H9 (cell line): ENCODE measurements around the gene HESX1. TPM values are rescaled to one million over a fixed set of nuclear protein-coding genes. Genes with fewer than 3 reads are reported as not detected.

ENCODE experiments used
- DNase-seq: peaks from one replicate; pipeline ENCODE4 v3.0.0-alpha.2; 2017
- H2AFZ ChIP-seq: one replicate; pipeline ENCODE4 v1.6.1; 2013; ENCODE audit warnings: mild to moderate bottlenecking, low read length, control low read depth, moderate library complexity
- H2AK5ac ChIP-seq: 2 replicates; pipeline ENCODE4 v1.6.1; 2013; ENCODE audit warnings: low read length, control low read depth, mixed read lengths; ENCODE audit not compliant: insufficient read length
- H2BK120ac ChIP-seq: one replicate; pipeline ENCODE4 v1.6.1; 2013; ENCODE audit warnings: low read depth, mild to moderate bottlenecking, low read length, control low read depth, inconsistent platforms; ENCODE audit not compliant: poor library complexity, severe bottlenecking
- H2BK12ac ChIP-seq: 2 replicates; pipeline ENCODE4 v1.6.1; 2013; ENCODE audit warnings: low read length, control low read depth, mixed read lengths, low read depth; ENCODE audit not compliant: insufficient read length
- H2BK15ac ChIP-seq: 2 replicates; pipeline ENCODE4 v1.6.1; 2013; ENCODE audit warnings: low read depth, low read length, control low read depth
- H2BK20ac ChIP-seq: one replicate; pipeline ENCODE4 v1.6.1; 2013; ENCODE audit warnings: low read depth, mild to moderate bottlenecking, low read length, control low read depth, inconsistent platforms; ENCODE audit not compliant: poor library complexity, severe bottlenecking
- H2BK5ac ChIP-seq: 2 replicates; pipeline ENCODE4 v1.6.1; 2013; ENCODE audit warnings: low read length, control low read depth, mixed read lengths; ENCODE audit not compliant: insufficient read length
- H3K14ac ChIP-seq: 2 replicates; pipeline ENCODE4 v1.6.1; 2013; ENCODE audit warnings: low read length, control low read depth; ENCODE audit not compliant: insufficient read depth
- H3K18ac ChIP-seq: 2 replicates; pipeline ENCODE4 v1.6.1; 2013; ENCODE audit warnings: low read depth, mild to moderate bottlenecking, mixed read lengths, low read length, control low read depth; ENCODE audit not compliant: insufficient read length
- H3K23ac ChIP-seq: 2 replicates; pipeline ENCODE4 v1.6.1; 2013; ENCODE audit warnings: low read length, control low read depth, mixed read lengths, low read depth; ENCODE audit not compliant: insufficient read length
- H3K23me2 ChIP-seq: 2 replicates; pipeline ENCODE4 v1.6.1; 2013; ENCODE audit warnings: low read depth, mild to moderate bottlenecking, mixed read lengths, low read length, control low read depth; ENCODE audit not compliant: insufficient read length, poor library complexity, severe bottlenecking
- H3K27ac ChIP-seq: 2 replicates; pipeline ENCODE4 v1.5.1; 2013; ENCODE audit warnings: low read length, control low read depth, mixed read lengths, low read depth; ENCODE audit not compliant: insufficient read length
- H3K27me3 ChIP-seq: 2 replicates; pipeline ENCODE4 v1.6.1; 2013; ENCODE audit warnings: low read length, control low read depth, inconsistent platforms; ENCODE audit not compliant: insufficient read depth
- H3K4ac ChIP-seq: 2 replicates; pipeline ENCODE4 v1.6.1; 2013; ENCODE audit warnings: low read depth, mild to moderate bottlenecking, control low read depth, inconsistent platforms, low read length, moderate library complexity
- H3K4me1 ChIP-seq: 2 replicates; pipeline ENCODE4 v1.6.1; 2013; ENCODE audit warnings: low read length, control low read depth, inconsistent platforms; ENCODE audit not compliant: insufficient read depth
- H3K4me2 ChIP-seq: 2 replicates; pipeline ENCODE4 v1.6.1; 2013; ENCODE audit warnings: low read length, control low read depth, mixed read lengths; ENCODE audit not compliant: insufficient read length, insufficient read depth
- H3K56ac ChIP-seq: 2 replicates; pipeline ENCODE4 v1.6.1; 2013; ENCODE audit warnings: low read depth, mild to moderate bottlenecking, mixed read lengths, low read length, control low read depth; ENCODE audit not compliant: insufficient read length
- H3K79me1 ChIP-seq: 2 replicates; pipeline ENCODE4 v1.6.1; 2013; ENCODE audit warnings: low read depth, mild to moderate bottlenecking, moderate library complexity, low read length, control low read depth, inconsistent platforms; ENCODE audit not compliant: insufficient read depth, poor library complexity, severe bottlenecking
- H3K79me2 ChIP-seq: 2 replicates; pipeline ENCODE4 v1.6.1; 2013; ENCODE audit warnings: low read length, control low read depth, inconsistent platforms; ENCODE audit not compliant: insufficient read depth
- H3K9ac ChIP-seq: 2 replicates; pipeline ENCODE4 v1.6.1; 2013; ENCODE audit warnings: low read length, control low read depth, mixed read lengths; ENCODE audit not compliant: insufficient read length; ENCODE audit errors: extremely low read depth
- H3K9me3 ChIP-seq: one replicate; pipeline ENCODE4 v1.6.1; 2013; ENCODE audit warnings: low read depth, low read length, inconsistent platforms; ENCODE audit not compliant: control insufficient read depth
- H3T11ph ChIP-seq: one replicate; pipeline ENCODE4 v1.6.1; 2013; ENCODE audit warnings: mild to moderate bottlenecking, low read length, control low read depth, inconsistent platforms
- H4K20me1 ChIP-seq: one replicate; pipeline ENCODE4 v1.6.1; 2013; ENCODE audit not compliant: control insufficient read depth, insufficient read length, insufficient read depth
- H4K5ac ChIP-seq: 2 replicates; pipeline ENCODE4 v1.6.1; 2013; ENCODE audit warnings: low read depth, mild to moderate bottlenecking, mixed read lengths, low read length, control low read depth; ENCODE audit not compliant: insufficient read length
- H4K8ac ChIP-seq: replicated peaks from 2 replicates; pipeline ENCODE4 v1.6.1; 2013; ENCODE audit warnings: low read length, control low read depth, mixed read lengths, low read depth; ENCODE audit not compliant: insufficient read length
- H4K91ac ChIP-seq: 2 replicates; pipeline ENCODE4 v1.6.1; 2013; ENCODE audit warnings: low read depth, mild to moderate bottlenecking, moderate library complexity, mixed read lengths, low read length, control low read depth; ENCODE audit not compliant: insufficient read length
- H3K27ac Mint-ChIP-seq, 3 experiments: 2 replicates in 2 of 3; 3 replicates in 1 of 3; pipeline ENCODE4 v1.8.0; 2020 to 2021; ENCODE audit warnings: mixed read lengths in 3 of 3, mild to moderate bottlenecking in 1 of 3, moderate library complexity in 1 of 3
- H3K27me3 Mint-ChIP-seq: 2 replicates; pipeline ENCODE4 v1.8.0; 2021; ENCODE audit warnings: low read depth, mild to moderate bottlenecking, moderate library complexity, mixed read lengths
- H3K36me3 Mint-ChIP-seq, 3 experiments: 2 replicates in 2 of 3; 3 replicates in 1 of 3; pipeline ENCODE4 v1.8.0; 2020 to 2021; ENCODE audit warnings: low read depth in 3 of 3, mixed read lengths in 3 of 3; ENCODE audit not compliant: insufficient read depth in 1 of 3
- H3K4me1 Mint-ChIP-seq, 2 experiments: 2 replicates each; pipeline ENCODE4 v1.8.0; 2020; ENCODE audit warnings: mixed read lengths in 2 of 2
- H3K4me3 Mint-ChIP-seq, 2 experiments: 2 replicates in 1 of 2; 3 replicates in 1 of 2; pipeline ENCODE4 v1.8.0; 2020 to 2021; ENCODE audit warnings: mild to moderate bottlenecking in 2 of 2, mixed read lengths in 2 of 2, moderate library complexity in 1 of 2
- H3K9me3 Mint-ChIP-seq, 2 experiments: 2 replicates in 1 of 2; 3 replicates in 1 of 2; pipeline ENCODE4 v1.8.0; 2020; ENCODE audit warnings: mild to moderate bottlenecking in 2 of 2, mixed read lengths in 2 of 2, moderate library complexity in 1 of 2
- CTCF ChIP-seq: fragments of 200-600 bp; sonication (generic); conservative IDR thresholded peaks from 3 replicates; pipeline ENCODE4 v1.8.0; 2021; ENCODE audit warnings: antibody characterized with exemption, mild to moderate bottlenecking
- WGBS: extraction: QIAGEN DNeasy Blood & Tissue Kit; methylation state at CpG from one replicate; pipeline ENCODE4 v1.1.7; 2013; ENCODE audit warnings: missing lambda C conversion rate, low lambda C conversion rate, mixed read lengths; ENCODE audit not compliant: insufficient read length; ENCODE audit errors: extremely low coverage; 5-methylcytosine and 5-hydroxymethylcytosine counted together
- total RNA-seq: library from RNA; stranded (reverse); gene quantifications from 2 replicates; pipeline ENCODE4 v1.2.1, GENCODE V29; 2021

HESX1 gene
- total RNA-seq, 1 experiment from 2014 or later, result 28.4 TPM

- Histone ChIP-seq H3K27me3 (no peaks in the 10 kb centered on the region), H3K18ac (peak overlapping the region; percentile 36), H3K56ac (no peak overlapping the region), H4K8ac (no peak overlapping the region), H3K79me2 (no peaks in the 10 kb centered on the region), H3K14ac (no peak overlapping the region), H3K9ac (no peak overlapping the region), H3K4ac (no peak overlapping the region), H4K5ac (no peak overlapping the region), H3K4me2 (peak overlapping the region; percentile 42), H3K9me3 (no peaks in the 10 kb centered on the region), H2BK12ac (no peak overlapping the region), H2BK120ac (no peak overlapping the region), H2BK20ac (no peak overlapping the region), H2AK5ac (no peak overlapping the region), H3K4me1 (peaks cover 2% of the 10 kb centered on the region; the same call in 1 of the 2 replicates), H2BK5ac (no peak overlapping the region), H2AFZ (no peak overlapping the region), H4K20me1 (no peaks in the 10 kb centered on the region), H3T11ph (no peak overlapping the region), H2BK15ac (no peak overlapping the region), H4K91ac (no peak overlapping the region), H3K27ac (no peak overlapping the region), H3K23ac (no peak overlapping the region), H3K23me2 (no peaks in the 10 kb centered on the region), H3K79me1 (no peaks in the 10 kb centered on the region)
- peak; percentile 91 for DNase-seq
- TF ChIP-seq CTCF, result peak; percentile 97
- Mint-ChIP-seq H3K27ac (no peak overlapping the region), H3K36me3 (no peaks in the 10 kb centered on the region), H3K4me3 (peak overlapping the region; percentile 52 to 63; a peak in 4 of 5 replicates), H3K9me3 (no peaks in the 10 kb centered on the region; a peak in 1 of 5 replicates), H3K27me3 (peaks cover 27% of the 10 kb centered on the region), H3K4me1 (peaks cover 19 to 21% of the 10 kb centered on the region in 2 experiments)
- WGBS, result no CpG with 5 or more reads among the region's 40 CpGs
These were observed 29.7 kb downstream of the HESX1 start for GRCh38 chr3:57169872-57170623.
